Central memory CD8-positive, alpha-beta T cell (primary cell): ENCODE data around the gene SLC2A2.

Experiments
- ATAC-seq: fragments of 150-1000 bp; cut with Tn5 transposase; replicated peaks from 2 replicates; pipeline ENCODE4 v1.10.0; 2022; ENCODE audit warnings: mild to moderate bottlenecking, moderate FRiP score, moderate number of reproducible peaks; ENCODE audit not compliant: poor library complexity, severe bottlenecking; ENCODE audit errors: extremely low read depth
- DNase-seq, 2 donors: peaks; one replicate each; pipeline ENCODE4 v3.0.0; 2021; ENCODE audit warnings: low spot score in 2 of 2
- H3K27ac Mint-ChIP-seq: one replicate; pipeline ENCODE4 v1.8.0; 2022; ENCODE audit warnings: low read depth, mild to moderate bottlenecking, moderate library complexity, mixed read lengths
- H3K27me3 Mint-ChIP-seq: one replicate; pipeline ENCODE4 v1.8.0; 2022; ENCODE audit warnings: mixed read lengths
- H3K36me3 Mint-ChIP-seq: one replicate; pipeline ENCODE4 v1.8.0; 2022; ENCODE audit warnings: mild to moderate bottlenecking, moderate library complexity, mixed read lengths; ENCODE audit not compliant: insufficient read depth
- H3K4me1 Mint-ChIP-seq: one replicate; pipeline ENCODE4 v1.8.0; 2022; ENCODE audit warnings: mixed read lengths
- H3K4me3 Mint-ChIP-seq: one replicate; pipeline ENCODE4 v1.8.0; 2022; ENCODE audit warnings: mild to moderate bottlenecking, moderate library complexity, mixed read lengths
- H3K9me3 Mint-ChIP-seq: one replicate; pipeline ENCODE4 v1.8.0; 2022; ENCODE audit warnings: mixed read lengths

The SLC2A2 gene

DNA sequence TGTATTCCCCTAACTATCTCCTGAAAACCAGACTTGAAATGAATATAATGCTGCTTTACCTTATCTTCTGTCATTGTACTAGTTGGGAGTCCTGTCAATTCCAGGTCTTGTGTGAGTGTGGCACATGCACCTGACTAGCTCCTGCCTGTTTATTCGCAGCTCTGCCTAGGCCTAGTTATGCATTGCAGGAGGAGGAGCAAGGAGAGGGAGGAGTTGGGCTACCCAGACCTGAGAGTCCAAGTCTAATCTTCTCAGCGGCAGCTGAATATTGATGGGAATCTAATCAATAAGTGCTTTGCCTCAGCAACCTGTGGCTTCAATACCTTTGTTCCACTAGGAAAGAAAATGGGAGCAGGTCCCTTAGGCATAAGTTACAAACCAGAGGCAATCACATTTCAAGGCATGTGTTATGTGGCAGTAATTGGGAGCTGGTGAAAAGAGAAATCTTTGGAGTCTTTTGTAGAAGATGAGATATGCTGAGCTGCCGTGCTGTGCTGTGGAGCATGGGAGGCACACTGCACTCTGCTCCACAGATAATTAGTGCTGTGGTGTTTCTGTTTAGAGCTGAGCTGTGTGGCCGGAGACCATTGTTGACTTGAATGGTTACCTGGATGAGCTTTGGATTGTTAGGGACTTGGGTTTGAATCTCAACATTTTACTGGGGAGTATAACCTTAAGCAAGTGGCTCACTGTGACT lies at the start of gene SLC2A2:
Gene SLC2A2 (minus strand): TSS at position 124 of the 697 bp plus-strand sequence. CDS start 50 bp downstream, at position 74.
- Mint-ChIP-seq H3K4me1 (no peaks in the 10 kb centered on the region), H3K36me3 (peaks cover 2% of the 10 kb centered on the region), H3K4me3 (peak within 1 kb of the TSS; percentile 10), H3K9me3 (no peaks in the 10 kb centered on the region), H3K27ac (no peak within 1 kb of the TSS), H3K27me3 (peaks cover 45% of the 10 kb centered on the region)
- DNase-seq (no peak), ATAC-seq (no peak)

DNA sequence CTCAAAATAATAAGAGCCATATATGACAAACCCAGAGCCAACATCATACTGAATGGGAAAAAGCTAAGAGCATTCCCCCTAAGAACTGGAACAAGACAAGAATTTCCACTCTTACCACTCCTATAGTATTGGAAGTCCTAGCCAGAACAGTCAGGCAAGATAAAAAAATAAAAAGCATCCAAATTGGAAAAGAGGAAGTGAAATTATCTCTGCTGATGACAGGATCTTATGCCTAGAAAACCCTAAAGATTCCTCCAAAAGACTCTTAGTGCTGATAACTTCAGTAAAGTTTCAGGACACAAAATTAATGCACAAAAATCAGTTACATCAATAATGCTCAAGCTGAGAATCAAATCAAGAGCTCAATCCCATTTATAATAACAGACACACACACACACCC lies 45.9 kb upstream of the SLC2A2 start:
- ATAC-seq, result no peak
- H3K27me3 Mint-ChIP-seq, result no peaks in the 10 kb centered on the region
- no peak overlapping the region for H3K4me3 Mint-ChIP-seq
- H3K4me1 Mint-ChIP-seq, result no peaks in the 10 kb centered on the region
- peaks cover 45% of the 10 kb centered on the region for H3K36me3 Mint-ChIP-seq
- no peaks in the 10 kb centered on the region for H3K9me3 Mint-ChIP-seq
- no peak for DNase-seq
- H3K27ac Mint-ChIP-seq, result no peak overlapping the region

DNA sequence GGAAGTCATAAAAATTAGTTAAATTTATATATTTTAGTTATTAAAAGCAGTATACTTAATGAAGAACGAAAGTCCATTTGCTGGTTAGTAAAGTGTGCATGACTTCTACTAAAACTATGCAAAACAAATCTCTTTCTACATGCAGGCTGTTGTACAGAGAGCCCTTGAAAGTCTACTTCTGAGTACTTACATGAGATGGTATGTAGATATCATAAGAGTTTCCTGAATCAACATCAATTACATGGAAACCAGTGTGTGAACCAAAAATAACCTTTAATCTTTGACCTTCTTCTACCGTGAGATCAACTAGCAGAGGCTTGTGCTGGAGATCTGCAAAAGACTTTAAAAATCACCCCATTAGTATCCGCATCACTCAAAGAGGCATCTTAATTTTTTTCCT lies 42.1 kb upstream of the SLC2A2 start:
- no peak overlapping the region for H3K27ac Mint-ChIP-seq
- no peaks in the 10 kb centered on the region for H3K27me3 Mint-ChIP-seq
- no peak for DNase-seq
- H3K4me3 Mint-ChIP-seq, result no peak overlapping the region
- H3K9me3 Mint-ChIP-seq, result no peaks in the 10 kb centered on the region
- H3K36me3 Mint-ChIP-seq, result peaks cover 53% of the 10 kb centered on the region
- H3K4me1 Mint-ChIP-seq, result no peaks in the 10 kb centered on the region
- no peak for ATAC-seq

DNA sequence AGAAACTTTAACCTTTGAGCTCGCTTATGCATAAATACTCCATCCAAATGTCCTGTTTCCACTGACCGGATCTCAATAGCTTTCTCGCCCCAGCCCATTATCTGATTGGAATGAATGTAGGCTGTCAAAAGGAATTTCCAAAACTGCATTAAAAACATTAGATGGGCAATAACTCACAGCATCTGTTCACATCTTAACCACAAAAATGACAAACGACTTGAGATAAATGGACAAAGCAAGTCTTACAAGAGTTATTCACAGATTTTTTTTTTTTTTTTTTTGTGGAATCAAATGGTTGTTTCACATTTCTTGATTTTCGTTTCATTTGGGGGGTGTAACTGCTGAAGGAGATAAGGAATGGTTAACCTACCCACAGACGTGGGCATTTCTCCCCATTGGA lies 39.7 kb upstream of the SLC2A2 start:
- H3K36me3 Mint-ChIP-seq, result peaks cover 49% of the 10 kb centered on the region
- H3K27ac Mint-ChIP-seq, result no peak overlapping the region
- H3K4me1 Mint-ChIP-seq, result no peaks in the 10 kb centered on the region
- H3K4me3 Mint-ChIP-seq, result no peak overlapping the region
- no peaks in the 10 kb centered on the region for H3K27me3 Mint-ChIP-seq
- no peaks in the 10 kb centered on the region for H3K9me3 Mint-ChIP-seq
- no peak for ATAC-seq
- DNase-seq, result no peak

DNA sequence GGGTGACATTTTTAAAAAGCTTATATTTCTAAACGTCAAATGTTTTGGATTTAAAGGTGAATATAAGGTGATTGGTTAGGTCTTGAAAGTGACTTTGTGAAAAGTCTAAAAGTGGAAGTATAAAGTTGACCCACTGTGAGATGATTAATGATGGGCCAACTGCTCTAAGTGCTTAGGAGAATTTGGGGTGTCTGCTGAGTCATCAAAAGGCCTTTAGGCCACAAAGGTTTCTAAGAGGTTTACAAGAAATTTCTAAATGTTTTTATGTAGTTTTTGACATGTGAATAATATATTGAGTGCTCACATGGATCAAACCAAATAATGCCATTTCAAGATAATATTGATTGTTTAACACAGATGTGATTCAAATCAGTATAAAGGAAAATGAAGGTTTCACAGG lies 39.2 kb upstream of the SLC2A2 start:
- Mint-ChIP-seq H3K4me1 (no peaks in the 10 kb centered on the region), H3K36me3 (peaks cover 49% of the 10 kb centered on the region), H3K27me3 (no peaks in the 10 kb centered on the region), H3K4me3 (no peak overlapping the region), H3K27ac (no peak overlapping the region), H3K9me3 (no peaks in the 10 kb centered on the region)
- DNase-seq (no peak), ATAC-seq (no peak)

DNA sequence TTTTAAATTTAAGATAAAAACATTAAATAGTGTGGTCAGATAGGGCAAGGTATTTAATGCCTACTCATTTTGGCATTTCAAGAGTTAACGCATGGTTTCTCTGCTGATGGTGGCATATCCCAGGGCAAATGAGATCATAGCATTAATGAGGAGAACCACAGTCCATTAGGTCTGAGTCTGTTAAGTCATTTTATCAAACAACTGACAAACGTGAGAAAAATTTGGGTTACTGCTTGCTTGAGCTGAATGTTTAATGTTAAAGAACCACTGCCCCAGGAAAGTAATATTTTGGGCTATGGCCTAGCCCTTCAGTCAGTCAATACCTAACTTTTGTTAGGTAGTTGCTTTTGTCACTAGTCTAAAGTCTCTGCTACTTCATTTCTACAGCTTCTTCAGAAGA lies 37.9 kb upstream of the SLC2A2 start:
- DNase-seq (no peak), ATAC-seq (no peak)
- H3K27ac Mint-ChIP-seq, result no peak overlapping the region
- peaks cover 37% of the 10 kb centered on the region for H3K36me3 Mint-ChIP-seq
- no peak overlapping the region for H3K4me3 Mint-ChIP-seq
- no peaks in the 10 kb centered on the region for H3K9me3 Mint-ChIP-seq
- H3K27me3 Mint-ChIP-seq, result no peaks in the 10 kb centered on the region
- H3K4me1 Mint-ChIP-seq, result no peaks in the 10 kb centered on the region

DNA sequence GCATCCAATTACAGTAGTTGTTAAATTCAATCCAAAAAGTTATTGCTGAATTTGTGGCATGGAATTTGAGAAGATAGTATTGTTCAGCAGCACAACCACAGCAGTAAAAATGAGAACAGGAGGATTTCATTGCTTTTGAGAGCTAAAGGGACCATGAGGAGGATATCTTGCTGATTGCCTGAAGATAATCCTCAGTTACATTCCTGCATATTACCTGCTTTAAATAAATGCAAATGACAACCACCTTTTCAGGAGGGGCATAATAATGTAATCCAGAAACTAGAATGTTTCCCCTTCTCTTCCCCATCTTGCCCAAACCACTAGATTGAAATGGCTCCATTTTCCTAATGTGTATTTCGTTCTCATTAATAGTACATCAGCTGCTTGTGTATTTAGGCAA lies 35.2 kb upstream of the SLC2A2 start:
- DNase-seq (no peak), ATAC-seq (no peak)
- Mint-ChIP-seq H3K4me3 (no peak overlapping the region), H3K36me3 (peaks cover 19% of the 10 kb centered on the region), H3K27me3 (no peaks in the 10 kb centered on the region), H3K9me3 (no peaks in the 10 kb centered on the region), H3K27ac (no peak overlapping the region), H3K4me1 (no peaks in the 10 kb centered on the region)

DNA sequence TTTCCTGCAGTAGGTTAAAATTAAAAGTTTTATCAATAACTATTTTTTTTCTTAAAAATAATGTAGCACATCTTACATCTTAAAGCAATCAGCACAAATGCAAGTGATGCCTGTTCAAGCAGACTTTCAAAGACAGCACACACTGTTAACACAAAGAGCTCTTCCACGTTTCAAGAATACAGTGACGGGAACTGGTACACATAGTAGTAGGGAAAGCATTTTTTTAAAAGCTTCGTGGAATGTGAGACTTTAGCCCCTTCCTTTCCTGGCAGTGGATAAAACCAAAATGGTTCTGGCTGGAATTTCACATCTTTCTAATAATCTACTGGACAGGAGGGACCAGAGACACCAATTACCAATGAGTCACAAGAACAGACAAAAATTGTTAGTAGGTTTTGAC lies 33.5 kb upstream of the SLC2A2 start:
- ATAC-seq, result no peak
- Mint-ChIP-seq H3K36me3 (peaks cover 3% of the 10 kb centered on the region), H3K4me3 (no peak overlapping the region), H3K27ac (no peak overlapping the region), H3K27me3 (no peaks in the 10 kb centered on the region), H3K9me3 (no peaks in the 10 kb centered on the region), H3K4me1 (no peaks in the 10 kb centered on the region)
- no peak for DNase-seq

DNA sequence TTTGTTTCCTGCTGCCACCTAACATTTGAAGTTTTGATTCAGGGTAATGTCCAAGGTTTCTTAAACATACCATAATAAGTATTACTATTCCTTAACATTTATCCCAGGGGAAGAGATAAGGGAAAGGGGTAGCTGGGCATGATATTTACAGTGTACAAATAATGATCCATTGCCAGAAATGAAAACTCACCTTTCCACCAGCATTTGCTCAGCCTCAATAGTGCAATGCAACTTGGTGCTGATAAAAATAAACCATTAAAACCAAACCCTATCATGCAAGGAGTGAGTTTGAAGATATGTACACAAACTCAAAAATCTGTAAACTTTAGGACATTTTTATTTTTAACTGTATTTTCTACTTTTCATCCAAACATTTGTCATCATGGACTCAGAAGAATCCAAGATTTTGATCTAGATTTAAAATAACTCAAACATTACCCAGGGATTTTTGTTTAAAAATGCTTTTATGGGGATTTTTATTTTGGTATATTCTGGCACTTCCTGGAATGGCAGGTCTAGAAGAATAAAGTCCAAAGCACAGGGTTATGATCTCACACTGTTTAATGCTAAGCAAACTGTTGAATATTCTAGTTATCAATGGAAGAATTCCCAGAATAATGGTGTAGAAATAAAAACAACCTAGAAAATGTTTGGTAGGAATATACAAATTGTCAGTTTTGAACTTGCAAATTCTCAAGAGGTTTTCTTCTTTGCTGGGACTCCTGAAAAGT lies 32.5 kb upstream of the SLC2A2 start:
- no peaks in the 10 kb centered on the region for H3K4me1 Mint-ChIP-seq
- H3K4me3 Mint-ChIP-seq, result no peak overlapping the region
- no peak for ATAC-seq
- no peak for DNase-seq
- peaks cover 3% of the 10 kb centered on the region for H3K36me3 Mint-ChIP-seq
- no peak overlapping the region for H3K27ac Mint-ChIP-seq
- no peaks in the 10 kb centered on the region for H3K9me3 Mint-ChIP-seq
- H3K27me3 Mint-ChIP-seq, result no peaks in the 10 kb centered on the region

DNA sequence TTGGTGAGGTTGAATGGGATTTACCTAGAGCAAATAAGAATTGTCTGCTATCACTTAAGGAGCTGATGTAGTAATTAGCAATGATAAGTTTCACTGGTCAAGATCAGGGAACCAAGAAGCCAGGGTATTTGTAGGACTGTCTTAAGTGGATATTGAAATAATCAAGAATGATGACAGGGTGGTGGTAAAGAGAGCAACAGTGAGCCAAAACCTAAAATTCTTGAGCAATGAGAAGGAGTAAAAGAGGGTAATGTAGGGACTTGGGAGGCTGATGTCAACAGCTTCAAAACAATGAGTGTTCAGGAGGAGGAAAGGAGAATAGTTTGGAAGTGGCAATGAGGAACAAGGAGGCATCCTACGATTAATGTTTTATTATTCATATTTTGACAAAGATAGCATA lies 31.5 kb upstream of the SLC2A2 start:
- no peaks in the 10 kb centered on the region for H3K9me3 Mint-ChIP-seq
- DNase-seq, result no peak
- no peak for ATAC-seq
- no peaks in the 10 kb centered on the region for H3K27me3 Mint-ChIP-seq
- no peak overlapping the region for H3K27ac Mint-ChIP-seq
- H3K4me3 Mint-ChIP-seq, result no peak overlapping the region
- peaks cover 3% of the 10 kb centered on the region for H3K36me3 Mint-ChIP-seq
- no peaks in the 10 kb centered on the region for H3K4me1 Mint-ChIP-seq

DNA sequence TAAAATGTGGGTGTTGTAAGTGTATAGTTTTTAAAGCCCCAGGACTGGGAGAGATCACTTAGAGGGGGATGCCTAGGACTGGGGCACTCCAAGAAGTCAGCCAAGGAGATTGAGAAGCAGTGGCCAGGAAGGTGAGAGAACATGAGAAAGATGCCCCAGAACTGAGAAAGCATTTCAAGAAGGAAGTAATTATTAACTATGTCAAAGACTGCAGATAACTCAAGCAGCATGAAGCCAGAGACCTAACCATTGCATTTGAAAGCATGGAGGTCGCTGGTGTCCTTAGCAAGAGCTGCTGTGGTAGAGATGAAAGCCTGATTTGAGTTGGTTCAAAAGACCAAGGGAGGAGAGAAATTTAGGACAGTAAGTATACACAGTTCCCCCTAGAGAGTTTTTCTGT lies 30.6 kb upstream of the SLC2A2 start:
- DNase-seq (no peak), ATAC-seq (no peak)
- Mint-ChIP-seq H3K36me3 (peaks cover under 1% of the 10 kb centered on the region), H3K27ac (no peak overlapping the region), H3K27me3 (no peaks in the 10 kb centered on the region), H3K4me3 (no peak overlapping the region), H3K9me3 (no peaks in the 10 kb centered on the region), H3K4me1 (no peaks in the 10 kb centered on the region)

DNA sequence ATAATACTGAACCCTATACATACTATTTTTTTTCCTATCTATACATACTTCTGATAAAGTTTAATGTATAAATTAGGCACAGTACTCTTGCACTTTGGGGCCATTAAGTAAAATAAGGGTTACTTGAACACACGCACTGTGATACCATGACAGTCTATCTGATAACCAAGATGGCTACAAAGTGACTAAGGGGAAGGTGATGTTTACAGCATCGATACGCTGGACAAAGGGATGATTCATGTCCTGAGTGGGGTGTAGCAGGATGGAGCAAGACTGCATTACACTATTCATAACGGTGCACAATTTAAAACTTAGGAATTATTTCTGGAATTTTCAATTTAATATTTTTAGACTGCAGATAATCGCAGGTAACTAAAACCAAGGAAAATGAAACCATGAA lies 30.0 kb upstream of the SLC2A2 start:
- H3K36me3 Mint-ChIP-seq, result no peaks in the 10 kb centered on the region

More for the DNA sequence above, 30.0 kb upstream of the SLC2A2 start:
- DNase-seq (no peak), ATAC-seq (no peak)
- Mint-ChIP-seq H3K27ac (no peak overlapping the region), H3K27me3 (no peaks in the 10 kb centered on the region), H3K4me1 (no peaks in the 10 kb centered on the region), H3K9me3 (no peaks in the 10 kb centered on the region), H3K4me3 (no peak overlapping the region)
